HPDE6-E6E7 (cell line): ENCODE results near the gene TBC1D9B.

Source experiments
- DNase-seq: peaks from one replicate; pipeline ENCODE4 v3.0.0; 2011; ENCODE audit warnings: missing footprints; ENCODE audit errors: extremely low spot score

TBC1D9B gene

DNA sequence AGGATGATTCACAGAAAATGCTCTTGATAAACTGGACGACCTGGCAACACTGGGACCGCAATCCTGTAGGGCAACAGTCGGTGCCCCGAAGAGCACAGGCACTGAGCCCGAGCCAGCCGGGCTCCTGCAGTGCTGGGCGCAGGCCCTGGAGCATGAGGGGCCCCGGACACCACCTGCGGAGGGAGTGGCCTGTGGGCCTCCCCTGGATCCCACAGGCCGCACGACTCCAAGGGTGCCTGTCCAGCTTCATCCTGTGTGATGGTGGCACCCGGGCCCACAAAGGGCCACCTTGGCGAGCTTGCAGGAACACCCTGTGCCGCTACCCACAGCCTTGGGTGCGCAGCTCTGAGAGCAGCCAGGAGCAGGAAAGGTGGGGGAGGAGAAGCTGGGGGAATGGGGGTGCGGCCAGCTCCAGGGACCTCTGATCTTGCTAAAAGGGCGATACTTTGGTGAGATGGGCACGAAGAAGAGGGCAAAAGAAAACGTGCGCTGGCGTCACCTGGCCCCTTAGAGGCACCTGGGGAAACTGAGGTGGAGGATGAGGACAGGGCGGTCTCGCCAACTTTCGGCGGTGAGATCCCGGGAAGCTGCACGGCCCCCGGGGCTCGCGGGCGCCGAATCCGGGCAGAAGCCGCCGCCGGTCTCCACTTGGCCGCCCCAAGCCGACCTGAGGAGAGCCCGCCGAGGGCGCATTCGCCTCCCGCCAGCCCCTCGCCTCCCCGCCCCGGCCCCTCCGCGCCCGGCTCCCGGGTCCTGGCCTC is 722 bp downstream of the TBC1D9B start:
- DNase-seq, result no peak

DNA sequence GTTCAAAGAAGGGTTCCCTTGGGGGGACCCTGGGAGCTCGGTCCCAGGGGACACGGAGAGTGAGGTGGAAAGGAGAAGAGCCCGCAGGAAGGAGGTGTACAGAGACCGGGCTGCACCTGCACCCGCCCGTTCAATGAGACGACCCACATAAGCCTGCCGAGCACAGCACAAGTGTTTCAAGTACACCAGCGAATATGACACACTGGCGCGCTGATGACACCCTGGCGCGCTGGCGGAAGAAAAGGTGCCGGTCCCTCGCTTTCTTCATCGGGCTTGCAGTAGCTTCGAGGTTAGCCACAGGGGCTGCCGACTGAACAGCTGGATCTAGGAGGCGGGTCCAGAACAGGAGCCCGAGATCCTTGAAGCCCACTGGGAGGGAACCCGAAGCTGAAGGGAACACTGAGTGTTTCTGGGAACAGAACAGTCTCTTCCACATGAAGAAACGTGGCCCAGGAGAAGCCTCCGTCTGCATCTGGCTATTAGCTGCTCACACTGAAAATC is 1.4 kb downstream of the TBC1D9B start:
- DNase-seq, result no peak

DNA sequence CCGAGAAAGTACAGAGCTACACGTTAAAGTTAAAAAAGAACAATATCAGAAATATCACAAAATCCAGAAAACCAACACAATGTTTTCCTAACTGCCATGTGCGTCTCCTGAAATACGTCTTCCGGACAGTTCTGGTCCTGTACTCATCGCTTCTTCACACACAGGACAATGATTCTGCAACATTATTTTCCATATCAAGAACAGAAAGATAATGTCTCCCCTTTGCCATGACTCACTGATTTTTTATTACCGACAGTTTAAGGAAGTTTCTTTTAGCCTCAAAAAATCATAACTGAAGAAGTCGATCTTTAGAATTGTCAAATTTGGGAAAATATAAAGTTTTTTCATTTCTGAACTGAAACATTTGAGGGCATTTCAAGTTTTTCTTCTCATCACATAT is 2.5 kb downstream of the TBC1D9B start:
- DNase-seq, result no peak

- DNase-seq, result no peak
Measured at GRCh38 chr5:179904463-179905160, 3.1 kb downstream of the TBC1D9B start.

GRCh38 chr5:179902763-179903158 is 4.9 kb downstream of the TBC1D9B start:
- no peak for DNase-seq

DNA sequence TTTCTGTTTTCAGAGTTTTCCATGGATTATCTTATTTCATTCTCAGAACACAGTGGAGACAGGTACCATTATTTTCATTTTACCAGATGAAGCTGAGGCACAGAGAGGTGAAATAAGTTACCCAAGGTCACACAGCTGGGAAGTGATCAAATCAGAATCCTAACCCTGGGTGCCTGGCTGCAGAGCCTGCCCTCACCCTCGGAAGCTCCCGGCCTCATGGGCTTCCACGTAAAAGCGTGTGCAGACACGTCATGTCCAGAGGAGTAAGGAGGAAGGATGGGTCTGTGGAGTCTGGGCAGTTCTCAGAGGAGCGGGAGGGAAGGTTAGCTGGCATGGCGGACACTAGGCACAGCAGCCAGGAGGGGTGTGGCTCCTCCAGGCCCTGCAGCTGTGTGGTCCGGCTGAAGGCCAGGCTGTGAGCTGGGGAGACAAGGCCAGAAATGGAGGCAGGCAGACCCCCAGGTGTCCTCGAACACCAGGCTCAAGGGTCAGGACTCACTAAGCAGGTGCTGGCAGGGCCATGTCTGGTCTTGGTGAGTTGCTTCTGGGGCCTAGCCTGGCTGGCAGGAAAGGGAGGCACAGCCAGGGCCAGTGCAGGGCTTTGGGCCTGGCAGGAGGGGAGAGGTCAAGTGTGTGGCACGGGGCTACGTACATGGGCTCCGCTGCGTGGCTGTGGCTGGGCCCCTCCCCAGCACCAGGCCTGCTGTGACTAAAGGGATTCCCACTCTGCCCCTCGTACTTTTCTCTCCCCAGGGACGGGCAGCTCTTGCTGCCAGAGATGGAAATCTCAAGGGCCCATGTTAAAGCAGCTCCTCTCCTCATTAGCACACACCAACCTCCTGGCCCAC is 5.6 kb downstream of the TBC1D9B start:
- DNase-seq, result no peak

DNA sequence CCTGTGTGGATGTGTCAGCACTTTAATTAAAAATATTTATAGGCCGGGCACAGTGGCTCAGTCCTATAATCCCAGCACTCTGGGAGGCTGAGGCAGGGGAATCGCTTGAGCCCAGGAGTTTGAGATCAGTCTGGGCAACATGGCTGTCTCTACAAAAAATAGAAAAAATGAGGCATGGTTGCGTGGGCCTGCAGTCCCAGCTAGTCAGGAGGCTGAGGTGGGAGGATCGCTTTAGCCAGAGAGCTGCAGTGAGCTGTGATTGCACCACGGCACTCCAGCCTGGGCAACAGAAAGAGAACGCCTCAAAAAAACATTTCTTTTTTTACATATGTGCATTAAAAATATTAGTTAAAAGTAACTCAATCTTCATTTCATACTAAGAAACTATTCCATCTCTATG is 6.2 kb downstream of the TBC1D9B start:
- DNase-seq, result no peak

GRCh38 chr5:179900711-179901110 is 7.0 kb downstream of the TBC1D9B start:
- DNase-seq, result no peak

DNA sequence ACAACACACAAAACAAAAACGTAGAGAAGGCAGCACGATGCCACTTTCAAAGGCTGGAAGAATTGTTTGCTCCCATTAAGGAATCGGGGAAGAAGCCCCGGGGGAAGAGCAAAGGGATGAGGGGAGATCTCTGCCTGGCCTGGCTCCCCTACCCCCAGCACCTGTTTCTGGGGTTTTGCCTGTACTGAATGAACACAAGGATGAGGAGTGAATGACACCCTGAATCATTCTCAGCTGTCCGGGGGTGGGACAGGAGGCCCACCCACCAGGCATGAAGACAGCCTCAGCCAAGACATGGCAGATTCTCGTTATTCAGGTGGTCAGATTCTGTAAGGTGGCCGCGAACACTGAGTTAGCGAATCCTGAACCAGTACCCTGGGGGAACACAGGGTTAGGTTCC is 7.5 kb downstream of the TBC1D9B start:
- no peak for DNase-seq

DNA sequence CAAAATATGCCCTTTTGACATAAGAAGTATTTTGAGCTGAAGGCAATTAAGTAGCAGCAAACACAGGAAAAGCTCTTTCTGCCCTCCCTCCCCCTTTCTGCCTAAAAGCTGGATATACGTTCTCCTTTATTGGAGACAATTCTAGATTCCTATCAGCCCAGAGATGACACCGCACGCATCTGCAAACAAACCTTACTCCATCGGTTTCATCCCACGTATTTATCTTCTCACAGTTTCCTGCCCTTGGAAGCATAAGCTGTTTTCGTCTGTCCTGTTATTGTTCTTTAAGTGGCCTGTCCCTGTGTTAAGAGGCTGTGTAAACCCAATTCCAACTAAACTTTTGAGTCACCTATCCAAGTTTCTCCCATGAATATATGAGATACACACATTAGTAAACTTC is 11.8 kb downstream of the TBC1D9B start:
- no peak for DNase-seq

- no peak for DNase-seq
Measured at GRCh38 chr5:179893958-179894895, 13.5 kb downstream of the TBC1D9B start.

- DNase-seq, result no peak
Measured at GRCh38 chr5:179893076-179893957, 14.4 kb downstream of the TBC1D9B start.

DNA sequence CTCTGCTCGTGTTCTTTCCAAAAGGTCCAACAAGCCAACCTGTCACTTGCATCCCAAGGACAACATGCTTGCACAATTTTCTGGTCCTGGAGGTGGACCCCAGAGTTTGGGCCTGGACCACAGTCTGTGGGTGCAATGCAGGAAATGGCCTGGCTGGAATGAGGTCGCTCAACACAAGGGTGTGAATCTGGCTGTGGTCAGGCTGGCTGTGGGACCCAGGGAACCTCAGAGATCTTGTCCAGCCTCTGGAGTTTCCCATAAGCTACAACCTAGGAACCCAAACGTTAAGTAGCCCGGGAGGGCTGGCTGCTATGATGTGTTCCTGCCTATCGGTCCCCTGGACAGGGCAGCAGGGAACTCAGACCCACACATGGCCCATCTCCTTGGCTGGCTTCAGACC is 15.4 kb downstream of the TBC1D9B start:
- DNase-seq, result no peak

- no peak for DNase-seq
Measured at GRCh38 chr5:179890751-179891682, 16.7 kb downstream of the TBC1D9B start.

GRCh38 chr5:179889885-179890284 is 17.8 kb downstream of the TBC1D9B start:
- DNase-seq, result no peak

- no peak for DNase-seq
Measured at GRCh38 chr5:179887802-179888201, 19.9 kb downstream of the TBC1D9B start.

DNA sequence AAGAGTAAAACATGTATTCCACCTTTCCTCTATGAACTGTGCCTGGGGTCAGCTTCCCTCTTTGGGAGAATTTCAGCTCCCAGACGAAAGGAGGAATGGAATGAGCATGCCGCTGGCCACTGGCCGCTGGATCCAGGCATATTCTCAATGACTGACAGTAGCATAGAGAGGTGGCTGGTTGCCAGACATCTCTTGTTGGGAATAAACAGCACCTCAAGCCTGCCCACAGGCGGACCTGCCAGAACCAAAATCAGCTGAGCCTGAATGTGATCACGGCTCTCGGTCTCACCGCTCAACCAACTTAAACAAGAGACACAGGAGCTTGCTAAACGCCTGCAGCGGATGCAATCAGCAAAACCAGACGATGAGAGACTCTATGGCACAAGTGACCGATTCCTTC is 20.6 kb downstream of the TBC1D9B start:
- DNase-seq, result no peak

DNA sequence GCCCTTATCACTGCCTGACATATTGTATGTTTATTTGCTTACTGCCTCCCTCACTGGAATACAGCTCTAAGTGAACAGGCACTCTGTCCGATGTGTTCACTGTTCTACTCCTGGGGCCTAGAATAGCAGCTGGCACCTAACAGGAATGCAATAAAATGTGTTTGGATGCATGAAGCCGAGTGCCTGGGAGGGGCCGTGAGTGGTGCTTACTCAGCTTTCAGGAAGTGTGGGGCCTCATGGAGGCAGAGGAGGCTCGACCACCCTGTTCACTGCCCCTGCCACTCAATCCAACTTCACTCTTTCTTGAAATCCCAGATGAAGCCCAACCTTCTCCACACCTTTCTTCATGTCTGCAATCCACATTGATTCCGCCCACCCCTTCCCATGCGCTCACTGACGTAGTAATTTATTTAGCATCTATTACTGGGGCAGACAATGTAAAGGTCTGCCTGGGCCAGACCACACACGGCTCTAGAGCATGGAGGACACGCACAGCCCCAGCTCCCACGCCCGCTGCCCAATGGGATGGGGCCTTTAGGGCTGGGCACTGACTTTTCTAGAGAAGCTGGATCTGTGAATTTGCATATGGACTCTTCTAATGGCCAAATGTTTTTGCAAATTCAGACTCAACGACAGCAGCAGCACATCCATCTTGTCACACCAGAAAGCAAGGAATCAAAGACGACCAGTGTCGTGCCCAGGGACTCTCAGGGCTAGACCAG is 21.3 kb downstream of the TBC1D9B start:
- DNase-seq, result no peak
